ENCODE results near the gene IDUA.
"Not testable (repeated sequence)": the region's sequence is repeated elsewhere in the genome, so short reads cannot be mapped to it uniquely, and the experiment has no call there.

The IDUA gene

DNA sequence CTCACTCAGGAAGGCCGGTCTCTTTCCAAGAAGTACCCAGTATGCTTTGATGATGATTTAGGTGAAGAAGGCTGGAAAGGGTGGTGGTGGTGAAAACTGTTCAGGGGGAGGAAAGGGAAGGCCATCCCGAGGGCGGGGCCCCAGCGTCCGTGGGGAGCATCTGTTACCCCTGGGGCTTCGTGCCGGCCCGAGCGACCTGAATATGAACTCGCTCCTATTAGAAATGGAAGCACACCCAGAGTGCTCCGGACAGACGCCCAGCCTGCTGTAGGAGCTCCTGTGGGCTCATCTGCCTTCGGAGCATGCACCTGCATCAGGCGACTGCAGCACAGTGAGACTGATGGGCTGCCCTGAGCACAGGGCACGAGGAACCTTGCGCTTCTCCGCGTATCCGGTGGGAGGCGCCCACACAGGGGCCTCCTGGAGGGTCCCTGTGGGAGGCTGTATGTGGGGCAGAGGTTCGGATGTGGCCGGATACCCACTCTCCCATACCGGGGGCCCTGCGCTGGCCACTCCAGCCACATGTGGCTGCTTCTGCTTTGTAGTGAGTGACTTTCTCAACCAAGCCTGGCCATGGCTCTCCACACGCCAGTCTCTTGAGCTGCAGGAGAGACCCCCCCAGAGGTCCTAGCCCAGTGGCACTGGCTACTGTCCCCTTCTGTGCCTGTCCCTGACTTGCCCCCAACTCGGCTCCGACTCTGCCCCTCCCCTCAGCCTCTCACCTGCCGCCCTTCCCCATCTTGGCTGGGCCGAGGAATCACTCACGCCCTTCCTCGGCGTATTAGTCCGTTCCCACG is 61.3 kb downstream of the IDUA start:
- DNase-seq, result no peak

- no peak for DNase-seq
Measured at GRCh38 chr4:1048773-1049590, 62.1 kb downstream of the IDUA start.

- no peak for DNase-seq
Measured at GRCh38 chr4:1049591-1049905, 62.7 kb downstream of the IDUA start.

- DNase-seq, result no peak
Measured at GRCh38 chr4:1050486-1051213, 63.8 kb downstream of the IDUA start.

DNA sequence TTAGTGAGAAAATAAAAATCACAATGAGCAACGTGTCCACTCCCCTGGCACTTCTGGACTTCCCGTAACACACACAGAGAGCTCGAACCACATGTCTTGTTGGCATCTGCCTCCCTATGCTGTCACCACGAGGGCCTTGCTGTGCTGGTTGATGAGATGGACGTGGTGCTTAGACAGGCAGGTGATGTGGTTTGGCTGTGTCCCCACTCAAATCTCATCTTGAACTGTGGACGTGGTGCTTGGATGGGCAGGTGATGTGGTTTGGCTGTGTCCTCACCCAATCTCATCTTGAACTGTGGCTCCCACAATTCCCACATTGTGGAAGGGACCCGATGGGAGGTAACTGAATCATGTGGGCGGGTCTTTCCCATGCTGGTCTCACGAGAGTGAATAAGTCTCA is 64.6 kb downstream of the IDUA start:
- DNase-seq, result no peak

DNA sequence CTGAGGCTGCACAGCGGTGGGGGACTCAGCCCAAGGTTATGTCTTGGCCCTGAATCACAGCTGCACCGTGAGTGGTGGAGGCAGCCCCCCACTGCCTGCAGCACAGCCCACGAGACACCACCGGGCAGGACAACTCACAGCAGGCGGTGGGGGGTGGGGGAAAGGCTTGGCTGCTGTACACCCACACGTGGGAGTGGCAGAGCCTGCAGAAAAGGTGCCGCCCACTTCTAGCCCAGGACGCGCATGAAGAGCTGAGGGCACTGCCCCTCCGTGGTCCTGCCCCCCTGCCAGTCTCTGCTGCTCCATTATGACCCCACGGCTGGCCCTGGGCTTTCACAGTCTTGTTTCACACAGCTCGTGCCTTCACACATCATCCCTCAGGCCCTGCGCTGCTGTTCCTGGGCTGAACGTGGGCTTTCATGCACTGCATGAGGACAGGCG is 65.4 kb downstream of the IDUA start:
- DNase-seq, result no peak

DNA sequence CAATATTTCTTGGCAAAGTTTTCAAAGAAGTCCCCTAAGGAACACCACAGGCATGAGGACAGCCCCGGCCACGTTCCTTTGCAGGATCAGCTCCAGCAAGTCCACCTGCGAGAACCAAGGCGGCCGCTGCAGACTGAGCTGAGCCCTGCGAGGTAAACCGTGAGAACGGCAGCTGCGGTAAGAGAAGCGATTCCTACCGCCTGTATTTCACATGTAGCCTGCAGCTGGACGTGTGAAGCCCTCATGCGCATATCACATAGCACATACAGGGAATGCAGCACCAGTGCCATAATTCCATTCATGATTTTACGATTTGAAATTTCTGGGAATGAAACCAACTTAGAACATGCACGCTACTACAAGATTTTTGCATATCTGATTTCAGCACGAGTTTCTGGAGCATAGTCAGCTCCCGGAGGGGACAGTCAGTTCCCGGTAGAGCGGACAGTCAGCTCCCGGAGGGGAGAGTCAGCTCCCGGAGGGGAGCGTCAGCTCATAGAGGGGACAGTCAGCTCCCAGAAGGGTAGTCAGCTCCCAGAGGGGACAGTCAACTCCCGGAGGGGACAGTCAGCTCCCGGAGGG is 66.3 kb downstream of the IDUA start:
- no peak for DNase-seq

GRCh38 chr4:1053891-1054290 is 67.0 kb downstream of the IDUA start:
- DNase-seq, result not testable (repeated sequence)

All from CD4-positive, alpha-beta T cell treated with Interleukin-17A for 1 hour (primary cell).